Measurements from ENCODE around the gene MOCS2. TPM values are rescaled to one million over a fixed set of nuclear protein-coding genes. Genes with fewer than 3 reads are reported as not detected.

MOCS2 gene
- polyA plus RNA-seq, 3 donors, result 4.4 to 20.5 (median 18.4) TPM

DNA sequence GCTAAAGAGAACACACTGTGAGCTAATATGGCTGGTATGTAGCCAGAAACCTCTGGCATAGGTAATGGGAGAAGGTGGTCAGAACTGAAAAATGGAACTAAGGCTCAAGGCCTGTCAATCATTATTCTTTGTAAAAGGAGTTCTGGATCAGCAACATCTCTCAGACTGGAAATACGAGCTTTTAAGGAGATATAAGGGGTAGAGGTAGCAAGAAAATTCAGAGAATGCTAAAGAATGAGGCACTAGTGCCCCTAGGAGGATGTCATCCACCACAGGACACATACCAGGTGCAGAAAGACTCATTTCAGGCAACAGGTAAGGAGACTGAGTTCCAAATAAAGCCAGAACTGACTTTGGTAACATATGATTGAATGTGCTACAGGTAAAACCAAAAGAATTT lies 18.9 kb upstream of the MOCS2 start:
- H3K9ac ChIP-seq (ENCODE audit: insufficient read depth, low read length, poor library complexity, severe bottlenecking), result no peak overlapping the region
- H3K9me3 Mint-ChIP-seq, result peaks cover 6 to 28% (median 11%) of the 10 kb centered on the region in 7 donors

GRCh38 chr5:53127107-53127506 lies 17.6 kb upstream of the MOCS2 start:
- TF ChIP-seq, protein P1, sequence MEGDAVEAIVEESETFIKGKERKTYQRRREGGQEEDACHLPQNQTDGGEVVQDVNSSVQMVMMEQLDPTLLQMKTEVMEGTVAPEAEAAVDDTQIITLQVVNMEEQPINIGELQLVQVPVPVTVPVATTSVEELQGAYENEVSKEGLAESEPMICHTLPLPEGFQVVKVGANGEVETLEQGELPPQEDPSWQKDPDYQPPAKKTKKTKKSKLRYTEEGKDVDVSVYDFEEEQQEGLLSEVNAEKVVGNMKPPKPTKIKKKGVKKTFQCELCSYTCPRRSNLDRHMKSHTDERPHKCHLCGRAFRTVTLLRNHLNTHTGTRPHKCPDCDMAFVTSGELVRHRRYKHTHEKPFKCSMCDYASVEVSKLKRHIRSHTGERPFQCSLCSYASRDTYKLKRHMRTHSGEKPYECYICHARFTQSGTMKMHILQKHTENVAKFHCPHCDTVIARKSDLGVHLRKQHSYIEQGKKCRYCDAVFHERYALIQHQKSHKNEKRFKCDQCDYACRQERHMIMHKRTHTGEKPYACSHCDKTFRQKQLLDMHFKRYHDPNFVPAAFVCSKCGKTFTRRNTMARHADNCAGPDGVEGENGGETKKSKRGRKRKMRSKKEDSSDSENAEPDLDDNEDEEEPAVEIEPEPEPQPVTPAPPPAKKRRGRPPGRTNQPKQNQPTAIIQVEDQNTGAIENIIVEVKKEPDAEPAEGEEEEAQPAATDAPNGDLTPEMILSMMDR (IDR thresholded peaks at IDR 0.05), result no peak
- Mint-ChIP-seq H3K27me3 (ENCODE audit: low read depth in 3 of 3) (peaks cover 0 to 2% (median 1%) of the 10 kb centered on the region in 3 donors), H3K4me1 (no peaks in the 10 kb centered on the region), H3K4me3 (no peak overlapping the region), H3K36me3 (no peaks in the 10 kb centered on the region), H3K9me3 (peaks cover 6 to 28% (median 11%) of the 10 kb centered on the region in 7 donors), H3K27ac (no peak overlapping the region)
- Histone ChIP-seq H3K4me1 (ENCODE audit: control insufficient read depth in 1 of 2, insufficient read depth in 2 of 2, low read length in 2 of 2) (no peaks in the 10 kb centered on the region), H3K79me2 (ENCODE audit: insufficient read depth, low read length) (no peaks in the 10 kb centered on the region), H3K27ac (ENCODE audit: low read depth in 1 of 2, low read length in 2 of 2) (no peak overlapping the region), H2AFZ (ENCODE audit: insufficient read depth, low read depth, low read length, poor library complexity, severe bottlenecking) (no peak overlapping the region), H3K27me3 (ENCODE audit: control insufficient read depth in 2 of 2, insufficient read depth in 2 of 2, low read length in 2 of 2) (no peaks in the 10 kb centered on the region), H3K36me3 (replicated peaks in 1 of 2; ENCODE audit: control insufficient read depth in 1 of 2, insufficient read depth in 2 of 2, low read length in 2 of 2) (no peaks in the 10 kb centered on the region), H3K4me3 (replicated peaks in 1 of 3; ENCODE audit: low read depth in 2 of 3, low read length in 3 of 3) (no peak overlapping the region), H3K9ac (ENCODE audit: insufficient read depth, low read length, poor library complexity, severe bottlenecking) (no peak overlapping the region), H3K9me3 (replicated peaks in 1 of 2; ENCODE audit: control insufficient read depth in 1 of 2, insufficient read depth in 1 of 2, low read length in 2 of 2) (peaks cover 8 to 11% of the 10 kb centered on the region in 2 donors), H3K4me2 (replicated peaks; ENCODE audit: extremely low read depth, low read length, poor library complexity, severe bottlenecking) (no peak overlapping the region), H4K20me1 (ENCODE audit: insufficient read depth, low read length) (no peaks in the 10 kb centered on the region)
- no peak for DNase-seq
- no CpG with 5 or more reads among the region's 1 CpG for WGBS (ENCODE audit: insufficient coverage)
- intact Hi-C loops (cut with micrococcal nuclease), result no loop called here

More for the DNA sequence above, 18.9 kb upstream of the MOCS2 start:
- Histone ChIP-seq H3K27ac (ENCODE audit: low read depth in 1 of 2, low read length in 2 of 2) (no peak overlapping the region), H3K36me3 (replicated peaks in 1 of 2; ENCODE audit: control insufficient read depth in 1 of 2, insufficient read depth in 2 of 2, low read length in 2 of 2) (no peaks in the 10 kb centered on the region), H4K20me1 (ENCODE audit: insufficient read depth, low read length) (no peaks in the 10 kb centered on the region), H3K4me2 (replicated peaks; ENCODE audit: extremely low read depth, low read length, poor library complexity, severe bottlenecking) (no peak overlapping the region), H3K4me3 (replicated peaks in 1 of 3; ENCODE audit: low read depth in 2 of 3, low read length in 3 of 3) (no peak overlapping the region), H3K9me3 (replicated peaks in 1 of 2; ENCODE audit: control insufficient read depth in 1 of 2, insufficient read depth in 1 of 2, low read length in 2 of 2) (peaks cover 8 to 11% of the 10 kb centered on the region in 2 donors), H3K79me2 (ENCODE audit: insufficient read depth, low read length) (no peaks in the 10 kb centered on the region), H3K4me1 (ENCODE audit: control insufficient read depth in 1 of 2, insufficient read depth in 2 of 2, low read length in 2 of 2) (no peaks in the 10 kb centered on the region), H3K27me3 (ENCODE audit: control insufficient read depth in 2 of 2, insufficient read depth in 2 of 2, low read length in 2 of 2) (no peaks in the 10 kb centered on the region), H2AFZ (ENCODE audit: insufficient read depth, low read depth, low read length, poor library complexity, severe bottlenecking) (no peak overlapping the region)
- no CpG with 5 or more reads among the region's 1 CpG for WGBS (ENCODE audit: insufficient coverage)
- H3K4me3 Mint-ChIP-seq, result no peak overlapping the region
- peaks cover 0 to 2% (median 1%) of the 10 kb centered on the region in 3 donors for H3K27me3 Mint-ChIP-seq (ENCODE audit: low read depth in 3 of 3)
- intact Hi-C loops (cut with micrococcal nuclease), result no loop called here
- H3K27ac Mint-ChIP-seq, result no peak overlapping the region
- no peak for DNase-seq
- no peaks in the 10 kb centered on the region for H3K36me3 Mint-ChIP-seq
- TF ChIP-seq, protein P1 (IDR thresholded peaks at IDR 0.05), result no peak
- H3K4me1 Mint-ChIP-seq, result no peaks in the 10 kb centered on the region
